ENCODE measurements around the gene RC3H2. TPM values are rescaled to one million over a fixed set of nuclear protein-coding genes. Genes with fewer than 3 reads are reported as not detected.

RC3H2 gene
- total and polyA plus RNA-seq, 12 donors = 8.0 to 42.2 (median 30.7) TPM

GRCh38 chr9:122940454-122940748 lies 35.2 kb upstream of the RC3H2 start:
- TF ChIP-seq CTCF (IDR thresholded peaks at IDR 0.05) = no peak
- TF ChIP-seq POLR2A (IDR thresholded peaks at IDR 0.05) = no peak
- intact Hi-C loops (cut with DNase I) = no loop called here
- H3K4me1 ChIP-seq (replicated peaks in 1 of 2) = peaks cover 0 to 22% of the 10 kb centered on the region in 2 donors
- peak overlapping the region in 3 of 5 donors; percentile 61 to 87 (median 82) for H3K27ac ChIP-seq
- no peaks in the 10 kb centered on the region for H3K27me3 ChIP-seq
- H3K36me3 ChIP-seq (replicated peaks in 1 of 2) = no peaks in the 10 kb centered on the region
- no peaks in the 10 kb centered on the region for H3K9me3 ChIP-seq (replicated peaks in 1 of 3)
- DNase-seq = no peak
- peak overlapping the region in 1 of 4 donors; percentile 73 for H3K4me3 ChIP-seq
- 32 to 59% (median 45%) methylated on average over 3 to 6 of the region's 6 CpGs for WGBS, 4 donors

- H3K27ac ChIP-seq = no peak overlapping the region
- DNase-seq = no peak
- 85% methylated on average over 4 of the region's 4 CpGs for WGBS, 4 donors
- no peaks in the 10 kb centered on the region for H3K27me3 ChIP-seq
- no peak for TF ChIP-seq POLR2A (IDR thresholded peaks at IDR 0.05)
- TF ChIP-seq CTCF (IDR thresholded peaks at IDR 0.05) = no peak
- intact Hi-C loops (cut with DNase I) = no loop called here
- H3K36me3 ChIP-seq (replicated peaks in 1 of 2) = no peaks in the 10 kb centered on the region
- H3K9me3 ChIP-seq (replicated peaks in 1 of 3) = no peaks in the 10 kb centered on the region
- H3K4me3 ChIP-seq = no peak overlapping the region
- H3K4me1 ChIP-seq (replicated peaks in 1 of 2) = peaks cover 0 to 22% of the 10 kb centered on the region in 2 donors
Measured at GRCh38 chr9:122939601-122940000, 34.4 kb upstream of the RC3H2 start.

- no peak for DNase-seq
- no peak for TF ChIP-seq POLR2A (IDR thresholded peaks at IDR 0.05)
- no peak for TF ChIP-seq CTCF (IDR thresholded peaks at IDR 0.05)
- Histone ChIP-seq H3K27me3 (no peaks in the 10 kb centered on the region), H3K27ac (no peak overlapping the region), H3K9me3 (replicated peaks in 1 of 3) (no peaks in the 10 kb centered on the region), H3K4me1 (replicated peaks in 1 of 2) (peaks cover 10 to 27% of the 10 kb centered on the region in 2 donors), H3K4me3 (no peak overlapping the region), H3K36me3 (replicated peaks in 1 of 2) (no peaks in the 10 kb centered on the region)
- WGBS, 4 donors = 53 to 67% (median 65%) methylated on average over 1 of the region's 1 CpG
- intact Hi-C loops (cut with DNase I) = no loop called here
Measured at GRCh38 chr9:122936883-122937282, 31.7 kb upstream of the RC3H2 start.

GRCh38 chr9:122936464-122936863 lies 31.3 kb upstream of the RC3H2 start:
- Histone ChIP-seq H3K36me3 (replicated peaks in 1 of 2) (no peaks in the 10 kb centered on the region), H3K9me3 (replicated peaks in 1 of 3) (no peaks in the 10 kb centered on the region), H3K4me1 (replicated peaks in 1 of 2) (peaks cover 10 to 23% of the 10 kb centered on the region in 2 donors), H3K27ac (no peak overlapping the region), H3K27me3 (no peaks in the 10 kb centered on the region), H3K4me3 (no peak overlapping the region)
- TF ChIP-seq CTCF (IDR thresholded peaks at IDR 0.05) (no peak), POLR2A (IDR thresholded peaks at IDR 0.05) (no peak)
- intact Hi-C loops (cut with DNase I) = no loop called here
- WGBS, 4 donors = 96 to 98% (median 97%) methylated on average over 4 to 5 of the region's 5 CpGs
- DNase-seq = no peak

Data from adrenal gland (tissue), 12 donors.